HepG2 (cell line): ENCODE results near the gene PDCD2. TPM values are rescaled to one million over a fixed set of nuclear protein-coding genes. Genes with fewer than 3 reads are reported as not detected.

Source experiments
- ASH2L ChIP-seq: fragments of 300-600, 200-600 bp; sonication (generic); IDR thresholded peaks from 2 replicates; pipeline ENCODE4 v1.7.0; 2017; ENCODE audit warnings: low read depth, mild to moderate bottlenecking, moderate library complexity, mixed read lengths, low read length; ENCODE audit not compliant: insufficient read length
- ATF2 ChIP-seq: sonication (generic); formaldehyde crosslinking; IDR thresholded peaks from 2 replicates; pipeline ENCODE4 v1.4.0; 2020; ENCODE audit warnings: missing genetic modification reagents
- CC2D1A ChIP-seq: sonication (generic); formaldehyde crosslinking; IDR thresholded peaks from 2 replicates; pipeline ENCODE4 v1.8.1; 2023; ENCODE audit warnings: mild to moderate bottlenecking, missing genetic modification reagents
- CSRNP2 ChIP-seq: sonication (generic); formaldehyde crosslinking; conservative IDR thresholded peaks from 2 replicates; pipeline ENCODE4 v1.8.0; 2022; ENCODE audit warnings: low read depth, missing genetic modification reagents
- GATAD1 ChIP-seq: IDR thresholded peaks from 2 replicates; pipeline ENCODE4 v1.6.1; 2016; ENCODE audit warnings: missing genetic modification reagents, missing compliant biosample characterization
- HNRNPK ChIP-seq: fragments of 200-400 bp; formaldehyde crosslinking; IDR thresholded peaks from 2 replicates; pipeline ENCODE4 v1.6.1; 2018; ENCODE audit warnings: low read length, low read depth, moderate library complexity, mild to moderate bottlenecking; ENCODE audit not compliant: poor library complexity, severe bottlenecking
- IRX3 ChIP-seq: sonication (generic); formaldehyde crosslinking; IDR thresholded peaks from 2 replicates; pipeline ENCODE4 v1.8.1; 2023; ENCODE audit warnings: mild to moderate bottlenecking, low read depth, missing genetic modification reagents, borderline replicate concordance
- MYC ChIP-seq: sonication (generic); formaldehyde crosslinking; IDR thresholded peaks from 2 replicates; pipeline ENCODE4 v1.9.0; 2021; ENCODE audit warnings: missing genetic modification reagents, borderline replicate concordance
- NR0B2 ChIP-seq: sonication (generic); formaldehyde crosslinking; IDR thresholded peaks from 2 replicates; pipeline ENCODE4 v1.4.0; 2020; ENCODE audit warnings: mild to moderate bottlenecking, missing genetic modification reagents
- SNAI1 ChIP-seq: sonication (generic); formaldehyde crosslinking; IDR thresholded peaks from 2 replicates; pipeline ENCODE4 v1.5.0; 2020; ENCODE audit warnings: mild to moderate bottlenecking, missing genetic modification reagents, borderline replicate concordance
- SOX6 ChIP-seq, 2 experiments: fragments of 450-650 bp in 1 of 2; sonication (generic) in 1 of 2; formaldehyde crosslinking in 1 of 2; IDR thresholded peaks; 2 replicates each; pipeline versions ENCODE4 v1.4.0 to v1.6.1; 2017 to 2020; ENCODE audit warnings: antibody characterized with exemption in 1 of 2, mild to moderate bottlenecking in 1 of 2, missing genetic modification reagents in 1 of 2
- TAF1 ChIP-seq: sonication (generic); formaldehyde crosslinking; IDR thresholded peaks from 2 replicates; pipeline ENCODE4 v1.4.0; 2020; ENCODE audit warnings: missing genetic modification reagents
- TFDP2 ChIP-seq: sonication (generic); formaldehyde crosslinking; IDR thresholded peaks from 2 replicates; pipeline ENCODE4 v1.4.0; 2020; ENCODE audit warnings: missing genetic modification reagents
- TFE3 ChIP-seq: IDR thresholded peaks from 2 replicates; pipeline ENCODE4 v1.6.1; 2016
- ZNF350 ChIP-seq: sonication (generic); formaldehyde crosslinking; IDR thresholded peaks from 2 replicates; pipeline ENCODE4 v1.4.0; 2020; ENCODE audit warnings: mild to moderate bottlenecking, low read depth, missing genetic modification reagents, borderline replicate concordance
- ZNF503 ChIP-seq: sonication (generic); formaldehyde crosslinking; IDR thresholded peaks from 2 replicates; pipeline ENCODE4 v1.4.0; 2020; ENCODE audit warnings: missing genetic modification reagents
- ZNF629 ChIP-seq: sonication (generic); formaldehyde crosslinking; conservative IDR thresholded peaks from 2 replicates; pipeline ENCODE4 v1.5.0; 2020; ENCODE audit warnings: missing genetic modification reagents
- ZNF652 ChIP-seq: IDR thresholded peaks from 2 replicates; pipeline ENCODE4 v1.6.1; 2016; ENCODE audit warnings: low read depth, borderline replicate concordance
- ZNF761 ChIP-seq: sonication (generic); formaldehyde crosslinking; conservative IDR thresholded peaks from 2 replicates; pipeline ENCODE4 v1.4.0; 2020; ENCODE audit warnings: mild to moderate bottlenecking, missing genetic modification reagents
- polyA plus RNA-seq, 8 experiments: library from polyadenylated mRNA; depleted of rRNA in 3 of 8; stranded (reverse) in 7 of 8; unstranded in 1 of 8; fragments of >200 nt; fragmentation: Illumina TruSeq in 4 of 8; extraction: Trizol in 4 of 8; gene quantifications; 2 replicates each; pipeline versions ENCODE4 v1.2.1 to v1.2.3, GENCODE V29; 2011 to 2016; ENCODE audit warnings: low read depth in 4 of 8, missing spikeins in 1 of 8, mixed read lengths in 1 of 8; ENCODE audit not compliant: insufficient read depth in 1 of 8
- total RNA-seq, 5 experiments: library from RNA; depleted of rRNA; stranded (reverse); fragments of >200 nt; fragmentation: Illumina TruSeq; extraction: Trizol; gene quantifications; 2 replicates each; pipeline ENCODE4 v1.2.3, GENCODE V29; 2016; ENCODE audit warnings: low read depth in 1 of 5

Gene PDCD2
- total and polyA plus RNA-seq, 2 of the 13 experiments (the other 11 are each of a cell fraction or from before 2014, with no cell fraction given), result 83.6 to 133 TPM

- TF ChIP-seq ATF2 (CRISPR knock-in tag) (peak; percentile 78), MYC (CRISPR knock-in tag) (peak; percentile 92), TFE3 (0 out of 2 replicates have a peak, but pooled peaks have one; percentile 10), TFDP2 (CRISPR knock-in tag) (peak; percentile 47), CC2D1A (CRISPR knock-in tag) (no peak), GATAD1 (CRISPR knock-in tag) (peak; percentile 95), ASH2L (peak; percentile 87), SNAI1 (CRISPR knock-in tag) (no peak), ZNF761 (CRISPR knock-in tag) (peak; percentile 54), HNRNPK (peak; percentile 73), ZNF629 (0 out of 2 replicates have a peak, but pooled peaks have one; percentile 40), ZNF503 (peak; percentile 77; the same call in 1 of the 2 replicates), NR0B2 (peak; percentile 16; the same call in 1 of the 2 replicates), SOX6 (IDR thresholded peaks at IDR 0.05) (no peak), SOX6 (CRISPR knock-in tag; IDR thresholded peaks at IDR 0.05) (peak; percentile 60), ZNF350 (CRISPR knock-in tag) (no peak; the same call in 1 of the 2 replicates), TAF1 (CRISPR knock-in tag) (peak; percentile 72; the same call in 1 of the 2 replicates), ZNF652 (CRISPR knock-in tag) (no peak), IRX3 (CRISPR knock-in tag) (peak; percentile 93; the same call in 1 of the 2 replicates), CSRNP2 (CRISPR knock-in tag) (no peak)
Observed at GRCh38 chr6:170584181-170584953, at the start of gene PDCD2 (continued).
